HepG2 (cell line): Measurements from ENCODE around the gene WARS2. TPM values are rescaled to one million over a fixed set of nuclear protein-coding genes. Genes with fewer than 3 reads are reported as not detected.

Experiments
- ATAC-seq: fragments of 200-7000 bp; cut with Tn5 transposase; 3 replicates; pipeline ENCODE4 v1.9.1; 2020; ENCODE audit warnings: mild to moderate bottlenecking, moderate library complexity
- BruUV-seq: library from RNA; stranded (reverse); fragments of 400-500 nt; replicated peaks from 2 replicates; lab custom pipeline; 2021; lab: Mats Ljungman, UMichigan
- CTCF ChIA-PET: fragments of 300-600 bp; formaldehyde crosslinking; extraction: SDS; loops from one replicate; lab custom pipeline; 2021; ENCODE audit warnings: low total read pairs, inconsistent platforms, low intra/inter-chr PET ratio; lab: Yijun Ruan, JAX
- POLR2A ChIA-PET: fragments of 350-600 bp; sonication (Branson Sonifier 250); formaldehyde crosslinking; loops from one replicate; lab custom pipeline; 2020; ENCODE audit warnings: antibody characterized with exemption, inconsistent platforms; lab: Yijun Ruan, JAX
- DNase-seq: peaks from one replicate; pipeline ENCODE4 v3.0.0-alpha.2; 2015; ENCODE audit warnings: low spot score
- FAIRE-seq: peaks from 3 replicates; lab custom pipeline; 2011; peaks lifted over from hg19 to GRCh38; lab: Jason Lieb, UNC
- H2AFZ ChIP-seq: one replicate; pipeline ENCODE4 v1.6.1; 2011; ENCODE audit warnings: low read length, inconsistent platforms
- H3K27ac ChIP-seq: fragments of 300-600 bp; 3 replicates; pipeline ENCODE4 v1.8.0; 2011; ENCODE audit warnings: mixed run types, mild to moderate bottlenecking, mixed read lengths, low read length, inconsistent platforms; ENCODE audit not compliant: insufficient read depth; ENCODE audit errors: extremely low read length
- H3K27me3 ChIP-seq, 2 experiments: fragments of 200-600 bp in 1 of 2; 2 replicates in 1 of 2; 3 replicates in 1 of 2; pipeline versions ENCODE4 v1.6.0 to v1.8.0; 2011; ENCODE audit warnings: low read length in 2 of 2, mild to moderate bottlenecking in 2 of 2, moderate library complexity in 2 of 2, inconsistent platforms in 1 of 2; ENCODE audit not compliant: insufficient read depth in 2 of 2, control insufficient read depth in 1 of 2
- H3K36me3 ChIP-seq, 2 experiments: fragments of 200-600 bp in 1 of 2; replicated peaks in 1 of 2; 2 replicates in 1 of 2; 3 replicates in 1 of 2; pipeline versions ENCODE4 v1.5.1 to v1.8.0; 2011; ENCODE audit warnings: low read length in 2 of 2, inconsistent platforms in 1 of 2; ENCODE audit not compliant: insufficient read depth in 2 of 2, control insufficient read depth in 1 of 2
- H3K4me1 ChIP-seq: 2 replicates; pipeline ENCODE4 v1.5.1; 2012; ENCODE audit warnings: low read length, inconsistent platforms; ENCODE audit not compliant: insufficient read depth
- H3K4me2 ChIP-seq: 2 replicates; pipeline ENCODE4 v1.6.0; 2011; ENCODE audit warnings: low read depth, low read length, inconsistent platforms
- H3K4me3 ChIP-seq, 3 experiments: fragments of 200-600 bp in 1 of 3; sonication (generic), shearing (Covaris generic) in 1 of 3; replicated peaks in 1 of 3; 2 replicates each; pipeline ENCODE4 v1.5.1; 2011 to 2016; ENCODE audit warnings: low read length in 3 of 3, inconsistent platforms in 2 of 3, low read depth in 2 of 3, mild to moderate bottlenecking in 2 of 3, control low read depth in 1 of 3, mixed read lengths in 1 of 3; ENCODE audit not compliant: insufficient read depth in 1 of 3
- H3K79me2 ChIP-seq: one replicate; pipeline ENCODE4 v1.6.1; 2011; ENCODE audit warnings: low read length, inconsistent platforms; ENCODE audit not compliant: insufficient read depth
- H3K9ac ChIP-seq: 2 replicates; pipeline ENCODE4 v1.6.0; 2011; ENCODE audit warnings: mild to moderate bottlenecking, low read depth, low read length, inconsistent platforms; ENCODE audit not compliant: insufficient read depth
- H3K9me3 ChIP-seq: 2 replicates; pipeline ENCODE4 v1.5.1; 2012; ENCODE audit warnings: mild to moderate bottlenecking, low read length
- H4K20me1 ChIP-seq: 2 replicates; pipeline ENCODE4 v1.6.0; 2011; ENCODE audit warnings: inconsistent platforms, mild to moderate bottlenecking, low read length, moderate library complexity; ENCODE audit not compliant: insufficient read depth
- ADNP ChIP-seq: sonication (generic); formaldehyde crosslinking; IDR thresholded peaks from 2 replicates; pipeline ENCODE4 v1.4.0; 2020; ENCODE audit warnings: missing genetic modification reagents
- AGO1 ChIP-seq: fragments of 200-400 bp; formaldehyde crosslinking; IDR thresholded peaks from 2 replicates; pipeline ENCODE4 v1.6.1; 2017; ENCODE audit warnings: mild to moderate bottlenecking, low read depth, low read length, moderate library complexity; ENCODE audit not compliant: poor library complexity, severe bottlenecking
- ARID2 ChIP-seq: sonication (generic); formaldehyde crosslinking; IDR thresholded peaks from 2 replicates; pipeline ENCODE4 v1.8.1; 2022; ENCODE audit warnings: mild to moderate bottlenecking, missing genetic modification reagents, borderline replicate concordance
- HNF1A ChIP-seq, 2 experiments: sonication (generic) in 1 of 2; formaldehyde crosslinking in 1 of 2; IDR thresholded peaks; 2 replicates each; pipeline versions ENCODE4 v1.4.0 to v1.6.1; 2016 to 2020; ENCODE audit warnings: borderline replicate concordance in 1 of 2, low read depth in 1 of 2, mild to moderate bottlenecking in 1 of 2, missing genetic modification reagents in 1 of 2
- ISL2 ChIP-seq: sonication (generic); formaldehyde crosslinking; IDR thresholded peaks from 2 replicates; pipeline ENCODE4 v1.5.0; 2020; ENCODE audit warnings: missing genetic modification reagents
- SP5 ChIP-seq: IDR thresholded peaks from 2 replicates; pipeline ENCODE4 v1.6.1; 2016; ENCODE audit warnings: low read depth, borderline replicate concordance
- ZNF253 ChIP-seq: sonication (generic); formaldehyde crosslinking; IDR thresholded peaks from 2 replicates; pipeline ENCODE4 v1.8.0; 2022; ENCODE audit warnings: mild to moderate bottlenecking, missing genetic modification reagents, borderline replicate concordance
- ZNF329 ChIP-seq: sonication (generic); formaldehyde crosslinking; IDR thresholded peaks from 2 replicates; pipeline ENCODE4 v1.9.0; 2021; ENCODE audit warnings: low read depth, mild to moderate bottlenecking, missing genetic modification reagents
- ZNF816 ChIP-seq: sonication (generic); formaldehyde crosslinking; IDR thresholded peaks from 2 replicates; pipeline ENCODE4 v1.8.0; 2022; ENCODE audit warnings: missing genetic modification reagents, mild to moderate bottlenecking, borderline replicate concordance
- WGBS: methylation state at CpG from one replicate; pipeline ENCODE4 v1.1.6; 2017; ENCODE audit warnings: low lambda C conversion rate; 5-methylcytosine and 5-hydroxymethylcytosine counted together
- in situ Hi-C: cut with HindIII; loops from 2 replicates; pipeline ENCODE4 v1.10.0; 2017; ENCODE audit warnings: low pct_unique_long_range_greater_than_20kb; ENCODE audit not compliant: extremely low pct_ligation_motif_present
- intact Hi-C: fragments of 100-400 bp; cut with micrococcal nuclease; formaldehyde crosslinking; loops from one replicate; pipeline ENCODE4 v1.10.0; 2022; ENCODE audit not compliant: unreplicated experiment
- polyA plus RNA-seq, 8 experiments: library from polyadenylated mRNA; depleted of rRNA in 3 of 8; stranded (reverse) in 7 of 8; unstranded in 1 of 8; fragments of >200 nt; fragmentation: Illumina TruSeq in 4 of 8; extraction: Trizol in 4 of 8; gene quantifications; 2 replicates each; pipeline versions ENCODE4 v1.2.1 to v1.2.3, GENCODE V29; 2011 to 2016; ENCODE audit warnings: low read depth in 4 of 8, missing spikeins in 1 of 8, mixed read lengths in 1 of 8; ENCODE audit not compliant: insufficient read depth in 1 of 8
- total RNA-seq, 5 experiments: library from RNA; depleted of rRNA; stranded (reverse); fragments of >200 nt; fragmentation: Illumina TruSeq; extraction: Trizol; gene quantifications; 2 replicates each; pipeline ENCODE4 v1.2.3, GENCODE V29; 2016; ENCODE audit warnings: low read depth in 1 of 5

The WARS2 gene
- total and polyA plus RNA-seq, 2 of the 13 experiments (the other 11 are each of a cell fraction or from before 2014, with no cell fraction given) = 12.4 to 18.8 TPM

- WGBS = 97% methylated on average over 2 of the region's 2 CpGs
- no peaks in the 10 kb centered on the region for H4K20me1 ChIP-seq
- TF ChIP-seq ZNF253 (CRISPR knock-in tag) (no peak), ADNP (CRISPR knock-in tag) (no peak), AGO1 (no peak), ZNF816 (no peak), ZNF329 (CRISPR knock-in tag) (no peak), ARID2 (no peak), SP5 (CRISPR knock-in tag) (no peak), HNF1A (IDR thresholded peaks at IDR 0.05; ENCODE audit: low read depth) (no peak), HNF1A (CRISPR knock-in tag; IDR thresholded peaks at IDR 0.05; ENCODE audit: borderline replicate concordance) (no peak), ISL2 (CRISPR knock-in tag) (no peak)
- TF ChIP-seq, all 625 proteins: peak for 0
- ATAC-seq (no peak), FAIRE-seq (no peak), DNase-seq (no peak)
- Histone ChIP-seq H3K79me2 (no peaks in the 10 kb centered on the region), H3K4me1 (no peaks in the 10 kb centered on the region), H3K36me3 (no peaks in the 10 kb centered on the region), H2AFZ (no peak overlapping the region), H3K27ac (no peak overlapping the region), H3K9me3 (no peaks in the 10 kb centered on the region), H3K9ac (no peak overlapping the region), H3K27me3 (no peaks in the 10 kb centered on the region; a peak in 1 of 5 replicates), H3K4me3 (no peak overlapping the region), H3K4me2 (no peak overlapping the region)
- intact Hi-C loops = no loop called here
- in situ Hi-C loops = no loop called here
- no TSS peak for BruUV-seq
- CTCF ChIA-PET = no interaction called here
- POLR2A ChIA-PET = no interaction called here
These were observed 102.1 kb downstream of the WARS2 start for GRCh38 chr1:119038363-119038762.
